Measurements from ENCODE around the gene TRIOBP.

DNA sequence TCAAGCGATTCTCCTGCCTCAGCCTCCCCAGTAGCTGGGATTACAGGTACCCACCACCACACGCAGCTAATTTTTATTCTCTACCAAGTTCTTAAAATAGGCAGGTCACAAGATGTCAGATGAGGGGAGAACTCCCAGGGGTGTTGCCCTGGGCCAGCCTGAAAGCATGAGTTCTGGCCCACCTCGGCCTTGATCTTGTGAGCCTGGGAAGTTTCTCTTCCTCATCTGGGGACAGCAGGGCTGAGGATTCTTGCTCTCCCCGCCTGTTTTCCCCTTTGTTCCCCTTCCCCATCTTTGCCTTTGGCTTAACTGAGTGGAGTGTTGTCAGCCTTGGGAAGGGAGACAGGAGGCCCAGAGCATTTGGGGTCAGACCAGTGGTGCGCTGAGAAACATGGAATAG is 34.8 kb upstream of the TRIOBP start:
- TF ChIP-seq, protein P1, sequence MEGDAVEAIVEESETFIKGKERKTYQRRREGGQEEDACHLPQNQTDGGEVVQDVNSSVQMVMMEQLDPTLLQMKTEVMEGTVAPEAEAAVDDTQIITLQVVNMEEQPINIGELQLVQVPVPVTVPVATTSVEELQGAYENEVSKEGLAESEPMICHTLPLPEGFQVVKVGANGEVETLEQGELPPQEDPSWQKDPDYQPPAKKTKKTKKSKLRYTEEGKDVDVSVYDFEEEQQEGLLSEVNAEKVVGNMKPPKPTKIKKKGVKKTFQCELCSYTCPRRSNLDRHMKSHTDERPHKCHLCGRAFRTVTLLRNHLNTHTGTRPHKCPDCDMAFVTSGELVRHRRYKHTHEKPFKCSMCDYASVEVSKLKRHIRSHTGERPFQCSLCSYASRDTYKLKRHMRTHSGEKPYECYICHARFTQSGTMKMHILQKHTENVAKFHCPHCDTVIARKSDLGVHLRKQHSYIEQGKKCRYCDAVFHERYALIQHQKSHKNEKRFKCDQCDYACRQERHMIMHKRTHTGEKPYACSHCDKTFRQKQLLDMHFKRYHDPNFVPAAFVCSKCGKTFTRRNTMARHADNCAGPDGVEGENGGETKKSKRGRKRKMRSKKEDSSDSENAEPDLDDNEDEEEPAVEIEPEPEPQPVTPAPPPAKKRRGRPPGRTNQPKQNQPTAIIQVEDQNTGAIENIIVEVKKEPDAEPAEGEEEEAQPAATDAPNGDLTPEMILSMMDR (IDR thresholded peaks at IDR 0.05; ENCODE audit: extremely low read depth in 1 of 2, insufficient read depth in 1 of 2, low read depth in 1 of 2, low read length in 2 of 2), result no peak
- TF ChIP-seq MAX (IDR thresholded peaks at IDR 0.05; ENCODE audit: insufficient read depth, insufficient read length), result no peak

Measured in endothelial cell of umbilical vein (primary cell).